AG08395 (cell line): ENCODE measurements around the gene YPEL2.

Source experiments
- DNase-seq: peaks from one replicate; pipeline ENCODE4 v3.0.0; 2012; ENCODE audit warnings: mixed read lengths, low spot score

Gene YPEL2

DNA sequence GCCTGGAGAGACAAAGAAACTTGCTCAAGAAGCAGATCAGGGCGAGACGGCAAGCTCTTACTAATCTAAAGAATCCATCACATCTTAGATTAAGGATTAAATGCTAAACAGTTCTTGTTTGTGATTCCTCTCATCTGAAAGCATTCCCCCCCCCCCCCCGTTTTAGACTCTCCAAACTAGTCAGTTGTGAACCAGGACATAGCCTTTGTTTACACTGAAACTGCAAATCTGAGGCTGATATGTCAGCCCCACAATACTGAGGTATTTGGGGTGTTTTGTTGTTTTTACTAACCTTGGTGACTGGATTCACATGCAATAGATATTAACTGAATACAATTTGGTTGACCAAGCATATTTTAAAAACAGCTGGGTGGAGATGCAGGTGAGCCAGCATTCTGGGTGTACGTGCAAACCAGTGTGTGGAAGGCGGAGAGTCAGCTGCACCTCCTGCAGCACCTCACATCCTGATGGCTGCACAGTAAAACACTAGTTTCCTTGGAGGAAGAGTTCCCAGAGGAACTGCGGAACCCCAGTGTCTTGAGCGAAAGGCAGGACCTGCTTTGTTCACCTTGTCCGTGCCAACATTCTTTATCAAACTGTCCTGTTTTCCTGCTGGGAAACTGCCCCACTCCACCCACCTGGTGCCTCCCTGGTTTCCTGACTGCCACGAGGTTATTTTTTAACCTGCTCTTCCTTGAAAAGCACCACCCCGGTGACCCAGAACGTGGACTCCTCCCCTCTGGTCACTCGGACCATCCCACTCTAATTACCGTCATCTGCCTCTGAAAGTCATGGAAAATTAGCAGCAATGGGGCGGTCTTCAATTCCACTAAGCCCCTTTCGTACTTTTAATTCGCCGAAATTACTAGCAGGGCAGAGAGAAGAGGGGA lies 1.2 kb upstream of the YPEL2 start:
- DNase-seq: no peak

DNA sequence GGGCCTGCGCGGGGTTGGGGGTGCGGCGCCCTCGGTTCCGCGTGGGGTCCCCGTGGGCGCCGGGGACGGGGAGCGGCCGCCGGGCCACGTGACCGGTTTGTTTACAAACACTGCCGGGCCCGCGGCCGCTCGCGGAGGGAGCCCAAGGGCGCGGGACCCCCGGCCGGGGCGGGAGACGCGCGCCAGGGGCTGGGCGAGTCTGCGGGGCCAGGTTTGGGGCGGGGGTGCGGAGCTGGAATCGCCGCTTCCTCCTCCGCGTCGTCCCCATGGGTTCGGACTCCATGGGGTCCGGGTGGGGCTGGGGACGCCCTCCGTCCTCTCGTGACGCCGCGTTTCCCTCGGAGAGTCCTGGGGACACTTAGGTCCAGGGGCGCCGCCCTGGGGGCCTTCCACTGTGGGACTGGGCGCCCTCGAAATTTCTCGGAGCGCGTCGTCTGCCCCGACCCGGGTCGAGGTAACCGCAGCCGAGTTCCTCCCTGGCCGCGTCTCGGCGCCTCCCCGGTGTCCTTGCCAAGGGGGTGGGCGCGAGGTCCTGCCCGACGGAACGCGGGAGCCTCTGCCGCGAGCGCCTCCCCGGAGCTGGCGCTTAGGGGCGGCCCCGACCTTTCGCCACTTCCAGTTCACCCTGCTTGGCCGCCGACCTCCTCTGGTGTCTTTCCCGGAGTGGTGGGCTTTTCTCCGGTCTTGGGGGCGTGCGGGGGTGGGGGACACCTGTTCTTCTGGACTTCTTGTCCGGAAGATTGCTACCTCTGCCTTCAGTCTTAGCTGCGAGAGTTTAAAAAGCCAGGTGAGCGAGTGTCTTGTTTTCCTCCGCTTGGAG lies 684 bp downstream of the YPEL2 start:
- DNase-seq: peak; percentile 45

DNA sequence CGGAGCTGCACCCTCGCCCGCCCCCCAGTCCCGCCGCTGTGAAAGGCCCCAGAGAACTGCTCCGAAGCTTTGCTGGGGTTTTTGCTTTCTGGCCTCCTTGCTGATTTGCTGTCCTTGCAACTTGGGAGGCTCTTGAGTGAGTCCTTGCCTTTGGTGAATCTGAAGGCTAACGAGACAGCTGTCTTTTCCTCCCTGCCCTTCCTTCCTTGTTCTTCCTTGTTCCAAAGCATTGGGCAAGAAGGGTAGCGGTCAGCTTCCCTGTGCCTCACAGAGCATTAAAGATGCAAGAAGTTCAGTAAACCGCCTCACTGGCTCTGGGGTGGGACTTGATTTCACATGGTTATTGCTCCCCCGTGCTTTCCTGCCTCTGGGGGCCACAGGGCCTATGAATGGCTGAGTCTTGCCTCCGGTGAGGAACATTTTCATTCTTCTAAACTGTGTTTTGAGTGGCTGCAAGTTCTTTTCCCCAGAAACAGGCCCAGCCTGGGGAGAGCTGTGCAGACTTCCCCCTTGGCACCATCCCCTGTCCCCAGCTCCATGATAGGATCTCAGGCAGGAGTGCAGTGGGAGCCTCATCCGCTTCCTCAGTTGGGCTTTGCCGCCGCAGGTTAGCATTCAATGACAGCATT lies 1.4 kb downstream of the YPEL2 start:
- DNase-seq: peak; percentile 39

DNA sequence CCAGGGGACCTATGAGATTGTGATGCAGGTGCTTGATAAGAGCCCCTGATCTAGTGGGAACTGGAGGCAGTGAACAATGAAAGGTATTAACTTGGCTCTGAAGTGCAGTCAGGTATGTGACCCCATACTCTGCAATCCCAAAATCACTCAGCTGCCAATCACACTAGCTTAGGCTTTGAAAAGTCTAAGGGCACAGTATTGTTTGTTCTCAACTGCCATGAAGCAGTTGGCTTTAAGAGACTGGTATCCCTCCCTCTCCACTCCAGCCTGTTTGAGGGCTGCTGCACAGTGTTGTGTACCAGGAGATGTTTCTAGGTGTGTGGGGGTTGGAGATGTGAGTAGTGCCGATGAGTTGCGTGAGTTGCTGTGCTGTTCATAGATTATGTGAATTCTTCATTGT lies 2.4 kb downstream of the YPEL2 start:
- no peak for DNase-seq

DNA sequence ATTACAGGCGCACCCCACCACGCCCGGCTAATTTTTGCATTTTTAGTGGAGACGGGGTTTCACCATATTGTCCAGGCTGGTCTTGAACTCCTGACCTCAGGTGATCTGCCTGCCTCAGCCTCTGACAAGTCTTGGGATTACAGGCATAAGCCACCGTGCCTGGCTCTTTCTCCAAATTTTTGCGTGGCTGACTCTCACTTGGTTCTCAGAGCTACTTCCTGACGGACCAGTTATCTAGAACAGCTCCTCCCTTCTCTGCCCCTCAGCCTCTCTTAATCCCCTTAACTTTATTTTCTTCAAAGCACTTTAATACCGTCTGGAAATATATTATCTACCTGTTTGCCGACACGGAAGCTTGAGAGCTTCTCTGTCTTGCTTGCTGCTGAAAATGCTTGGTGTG lies 4.2 kb downstream of the YPEL2 start:
- DNase-seq: no peak

DNA sequence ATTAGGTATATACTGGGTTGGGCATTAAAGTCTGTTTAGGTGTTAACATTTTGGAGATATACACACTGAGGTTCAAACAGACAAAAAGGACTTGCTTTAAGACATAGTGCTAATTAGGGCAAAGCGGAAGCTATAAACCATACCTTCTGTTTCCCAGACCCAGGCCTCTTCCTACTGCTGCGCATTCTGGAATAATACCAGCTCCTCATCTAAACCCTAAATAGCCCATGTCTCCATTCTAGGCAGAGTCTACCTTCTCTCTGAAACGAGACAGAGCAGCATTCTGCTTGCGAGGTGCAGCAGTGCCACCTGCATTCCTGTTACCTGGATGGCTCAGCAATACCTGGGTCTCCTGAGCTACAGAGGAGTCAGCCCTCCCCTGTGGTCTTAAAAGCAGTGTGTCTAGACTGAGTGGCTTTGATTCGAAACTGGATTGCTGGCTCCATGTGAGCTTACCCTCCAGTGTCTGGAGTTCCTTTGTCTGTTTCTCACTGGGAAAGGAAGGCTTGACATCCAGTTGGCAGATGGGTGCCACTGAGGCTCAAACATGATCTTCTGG lies 6.4 kb downstream of the YPEL2 start:
- no peak for DNase-seq

DNA sequence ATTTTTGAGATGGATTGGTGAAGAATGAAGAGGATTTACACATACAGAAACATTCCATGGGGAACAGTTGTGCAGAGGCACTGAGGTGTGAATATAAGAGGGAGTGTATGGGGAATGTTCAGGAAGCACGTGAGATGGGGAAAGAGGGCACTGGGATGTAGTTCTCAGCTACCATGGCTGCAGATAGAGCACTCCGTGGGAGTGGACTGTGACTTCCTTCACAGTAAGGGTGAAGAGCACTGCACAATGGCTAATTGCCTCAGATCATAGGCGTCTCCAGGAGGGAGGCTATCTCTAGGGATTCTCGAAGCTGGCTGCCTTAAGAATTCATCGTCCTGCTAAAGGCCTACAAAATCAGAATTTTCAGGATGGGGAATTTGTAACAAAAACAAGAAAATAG lies 7.0 kb downstream of the YPEL2 start:
- no peak for DNase-seq

DNA sequence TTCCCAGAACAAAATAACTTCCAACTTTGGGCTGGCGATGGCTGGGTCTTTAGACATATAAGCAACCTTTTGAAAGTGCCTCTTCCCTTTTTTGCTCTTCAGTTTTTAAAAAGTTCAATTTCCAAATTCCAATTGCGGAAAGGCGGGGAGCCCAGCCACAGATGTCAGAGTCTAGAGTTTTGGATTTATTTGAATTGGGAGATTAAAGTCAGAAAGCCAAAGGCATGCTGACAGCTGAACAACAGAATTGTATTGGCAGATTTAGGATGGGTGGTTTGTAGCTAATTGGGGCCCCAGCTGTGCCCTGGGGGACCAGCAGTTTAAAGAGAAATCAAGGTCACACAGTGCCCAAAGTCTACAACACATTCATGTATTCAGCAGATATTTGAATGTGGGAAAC lies 10.5 kb downstream of the YPEL2 start:
- DNase-seq: no peak

DNA sequence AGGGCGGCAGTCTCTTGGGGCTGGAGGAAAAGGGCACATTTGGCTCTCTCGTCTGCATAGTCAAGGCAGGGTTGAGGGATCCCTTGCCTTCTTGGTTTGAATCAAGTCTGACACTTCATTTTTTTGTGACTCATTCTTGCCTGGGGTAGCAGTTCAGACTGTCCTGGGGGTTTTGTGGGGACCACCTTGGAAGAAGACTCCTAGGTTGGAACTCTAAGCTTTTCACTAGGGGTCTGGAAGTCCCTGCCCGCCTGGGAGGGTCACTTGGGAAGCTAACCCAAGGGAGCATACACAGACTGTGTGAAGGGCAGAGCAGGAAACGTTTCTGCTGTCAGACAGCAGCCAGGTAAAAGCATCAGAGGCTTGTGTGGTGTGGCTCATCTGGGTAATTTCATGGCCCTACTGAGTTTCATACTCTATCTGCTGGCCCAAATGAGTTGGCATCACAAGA lies 11.3 kb downstream of the YPEL2 start:
- no peak for DNase-seq

DNA sequence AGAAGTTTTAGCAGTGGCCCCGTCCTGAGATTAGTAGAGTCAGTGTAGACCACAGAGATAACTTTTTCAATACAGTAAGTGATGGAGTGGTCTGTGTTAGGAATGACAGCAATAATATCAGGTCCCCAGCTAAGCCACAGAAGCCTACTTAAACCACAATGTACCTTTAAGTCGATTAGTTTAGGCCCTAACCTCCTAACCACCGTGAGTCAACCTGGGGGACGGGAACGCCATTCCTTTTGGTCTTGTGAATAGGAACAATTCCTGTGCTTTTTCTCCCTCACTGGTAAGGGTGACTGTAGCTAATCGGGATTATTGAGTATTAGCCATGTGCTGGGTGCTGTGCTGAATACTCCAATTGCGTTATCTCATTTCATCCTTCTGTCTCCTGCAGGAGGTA lies 14.0 kb downstream of the YPEL2 start:
- no peak for DNase-seq

DNA sequence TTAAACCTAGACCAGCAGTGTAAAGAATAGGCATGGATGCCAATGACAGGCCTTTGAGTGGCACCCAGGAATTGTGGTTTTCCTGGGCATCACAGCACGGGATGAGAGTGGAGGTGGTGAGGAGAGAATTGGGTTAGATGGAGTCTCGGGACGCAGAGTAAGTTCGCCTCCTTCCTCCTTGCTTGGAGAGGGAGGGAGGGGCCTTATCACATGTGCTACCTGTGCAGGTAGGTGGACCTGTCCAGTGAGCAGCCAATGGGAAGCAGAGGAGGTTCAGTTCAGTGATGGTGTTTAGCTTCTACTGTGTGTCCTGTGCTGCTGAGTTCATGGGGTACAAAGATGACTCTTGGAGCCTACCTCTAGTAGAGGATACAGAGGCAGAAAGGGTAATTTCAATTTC lies 14.9 kb downstream of the YPEL2 start:
- DNase-seq: no peak

DNA sequence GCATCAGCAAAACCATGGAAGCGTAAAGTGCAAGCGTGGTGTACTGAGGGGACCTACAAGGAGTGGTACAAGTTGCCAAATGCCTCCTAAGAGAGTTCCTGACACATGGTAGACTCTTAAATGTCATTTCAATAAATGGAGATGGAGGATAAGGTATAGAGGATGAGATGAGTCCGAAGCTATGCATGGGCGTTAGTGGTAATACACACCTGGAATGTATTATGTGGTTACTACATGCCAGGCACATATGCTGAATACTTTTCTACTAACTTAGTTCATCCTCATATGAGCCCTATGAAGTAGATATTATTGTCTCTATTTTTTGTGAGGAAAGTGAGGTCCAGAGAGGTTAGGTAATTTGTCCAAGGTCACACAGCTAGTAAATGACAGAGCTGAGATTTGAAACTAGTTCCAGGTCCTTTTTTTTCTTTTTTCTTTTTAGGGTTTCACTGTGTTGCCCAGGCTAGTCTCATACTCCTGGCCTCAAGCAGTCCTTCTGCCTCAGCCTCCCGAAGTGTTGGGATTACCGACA lies 15.5 kb downstream of the YPEL2 start:
- DNase-seq: no peak

DNA sequence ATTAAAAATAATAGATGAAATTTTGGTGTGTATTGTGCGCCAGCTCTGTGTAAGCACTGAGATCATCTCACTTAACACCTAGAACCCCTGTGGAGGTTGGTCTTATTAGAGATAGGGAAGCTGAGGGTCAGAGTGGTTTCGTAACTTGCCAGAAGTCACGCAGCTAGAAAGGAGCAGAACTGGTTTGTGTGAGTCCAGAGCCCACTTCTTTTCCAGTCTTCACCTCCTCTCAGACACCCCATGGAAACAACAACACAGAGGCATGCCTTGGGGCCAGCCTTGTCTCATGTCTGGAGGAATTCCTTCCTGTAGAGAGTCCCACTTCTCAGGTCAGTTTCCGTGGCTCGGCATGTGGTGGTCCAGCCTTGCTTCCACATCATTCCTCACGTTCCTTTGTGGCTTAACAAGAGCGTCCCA lies 16.5 kb downstream of the YPEL2 start:
- DNase-seq: no peak

DNA sequence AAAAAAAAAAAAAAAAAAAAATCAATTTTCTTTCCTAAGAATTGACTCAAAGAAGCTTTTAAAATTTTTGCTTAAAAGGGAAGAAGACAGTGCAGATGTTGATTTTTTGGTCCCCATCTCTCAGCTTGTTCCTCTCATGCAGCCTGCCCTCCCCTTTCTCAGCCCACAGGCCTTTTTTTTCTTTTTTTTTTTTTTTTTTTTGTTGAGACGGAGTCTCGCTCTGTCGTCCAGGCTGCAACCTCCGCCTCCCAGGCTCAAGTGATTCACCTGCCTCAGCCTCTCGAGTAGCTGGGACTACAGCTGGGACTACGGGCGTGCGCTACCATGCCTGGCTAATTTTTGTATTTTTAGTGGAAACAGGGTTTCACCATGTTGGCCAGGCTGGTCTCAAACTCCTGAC lies 17.7 kb downstream of the YPEL2 start:
- DNase-seq: no peak

DNA sequence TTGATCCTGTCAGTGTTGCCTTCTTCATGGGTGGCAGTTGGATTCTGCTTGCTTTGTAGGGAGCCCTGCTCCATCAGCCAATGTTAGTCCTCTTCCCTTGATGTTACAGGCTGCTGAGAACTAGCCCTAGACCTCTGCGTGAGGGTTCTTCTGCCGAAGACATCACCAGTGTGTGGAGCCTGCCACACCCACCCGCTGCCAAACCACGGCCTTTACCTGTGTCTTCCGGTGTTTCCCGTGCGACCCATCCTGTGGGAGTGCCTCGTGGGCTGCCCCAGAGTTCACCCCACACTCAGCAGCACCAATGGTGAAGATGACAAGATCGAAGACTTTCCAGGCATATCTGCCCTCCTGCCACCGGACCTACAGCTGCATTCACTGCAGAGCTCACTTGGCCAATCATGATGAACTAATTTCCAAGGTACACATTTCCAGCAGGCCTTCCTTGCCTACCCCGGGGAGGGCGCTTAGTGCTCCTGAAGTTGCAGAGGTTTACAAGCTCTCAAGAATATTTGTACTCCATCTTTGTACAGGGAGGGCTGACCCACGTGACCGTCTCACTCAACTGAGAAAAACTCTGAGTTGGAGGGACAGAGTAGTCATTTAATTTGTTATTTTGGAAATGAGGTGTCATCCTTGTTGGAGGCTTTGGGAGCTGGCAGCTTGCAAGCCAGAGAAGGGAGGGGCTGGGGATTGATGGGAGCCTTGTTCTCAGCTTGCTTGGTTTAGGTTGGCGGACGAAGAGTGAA lies 21.8 kb downstream of the YPEL2 start:
- DNase-seq: no peak

DNA sequence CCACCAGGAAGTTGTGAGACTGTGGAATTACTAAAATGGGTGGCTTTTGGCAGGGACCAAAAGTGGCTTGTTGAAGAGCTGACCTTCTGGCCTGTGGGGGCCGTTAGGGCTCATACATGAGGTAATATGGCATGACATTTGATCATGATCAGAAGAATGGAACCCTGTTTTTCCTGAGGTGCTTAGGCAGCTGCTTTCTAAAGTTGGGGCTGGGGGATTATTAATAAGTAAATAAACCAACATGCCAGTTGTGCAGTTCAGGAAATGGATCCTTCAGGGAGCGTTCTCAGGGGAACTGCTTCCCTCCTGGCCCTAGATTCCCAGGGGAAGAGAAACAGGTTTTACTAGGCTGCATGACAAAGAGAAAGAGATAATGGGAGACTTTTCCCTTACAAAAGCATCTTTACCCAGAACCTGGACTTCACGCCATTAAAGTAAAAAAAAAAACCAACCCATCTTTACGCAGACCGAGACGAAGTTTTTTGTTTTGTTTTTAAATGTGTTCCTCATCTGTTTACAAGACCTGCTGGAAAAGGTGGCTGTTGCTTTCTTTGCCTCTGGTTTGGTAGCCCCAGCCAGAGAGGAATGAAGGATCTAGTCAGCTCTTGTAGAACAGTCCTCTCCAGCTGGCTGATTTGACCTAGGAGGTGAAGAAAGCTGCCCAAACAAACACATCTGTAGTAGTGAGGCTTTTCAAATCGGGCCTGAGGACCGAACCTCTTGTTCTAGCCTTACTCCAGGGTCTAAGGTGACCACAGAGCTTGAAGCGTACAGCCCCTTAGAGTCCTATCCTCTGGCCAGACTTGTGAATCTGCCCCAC lies 22.7 kb downstream of the YPEL2 start:
- no peak for DNase-seq

DNA sequence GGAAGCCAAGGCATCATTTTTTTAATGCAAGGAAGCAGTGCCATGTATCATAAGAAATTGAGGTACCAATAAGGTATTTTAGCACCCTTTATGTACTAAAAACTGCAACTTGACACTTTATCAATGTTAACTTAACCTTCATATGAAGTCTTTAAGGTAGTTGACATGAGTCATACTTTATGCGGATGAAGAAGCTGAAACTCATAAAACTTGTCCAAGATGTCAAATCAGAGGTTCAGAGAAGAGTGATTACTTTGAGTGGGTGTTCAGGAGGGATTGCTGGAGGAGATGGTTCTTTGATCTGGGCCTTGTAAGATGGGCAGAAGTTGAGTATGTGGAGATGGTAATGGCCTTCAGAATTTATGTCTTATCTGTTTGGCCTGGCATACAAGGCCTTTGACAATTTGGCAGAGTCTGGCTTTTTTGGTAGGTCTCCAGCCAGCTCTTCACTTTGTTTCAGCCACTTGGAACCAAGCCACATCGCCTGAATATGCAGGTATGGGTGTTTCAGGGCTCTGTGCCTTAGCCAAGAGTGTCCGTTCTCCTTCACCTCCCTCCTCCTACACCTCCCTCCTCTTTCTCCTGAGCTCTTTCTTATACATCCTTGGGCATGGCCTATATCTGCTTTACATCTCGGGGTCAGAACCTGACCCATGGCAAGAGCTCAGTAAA lies 23.7 kb downstream of the YPEL2 start:
- DNase-seq: no peak

DNA sequence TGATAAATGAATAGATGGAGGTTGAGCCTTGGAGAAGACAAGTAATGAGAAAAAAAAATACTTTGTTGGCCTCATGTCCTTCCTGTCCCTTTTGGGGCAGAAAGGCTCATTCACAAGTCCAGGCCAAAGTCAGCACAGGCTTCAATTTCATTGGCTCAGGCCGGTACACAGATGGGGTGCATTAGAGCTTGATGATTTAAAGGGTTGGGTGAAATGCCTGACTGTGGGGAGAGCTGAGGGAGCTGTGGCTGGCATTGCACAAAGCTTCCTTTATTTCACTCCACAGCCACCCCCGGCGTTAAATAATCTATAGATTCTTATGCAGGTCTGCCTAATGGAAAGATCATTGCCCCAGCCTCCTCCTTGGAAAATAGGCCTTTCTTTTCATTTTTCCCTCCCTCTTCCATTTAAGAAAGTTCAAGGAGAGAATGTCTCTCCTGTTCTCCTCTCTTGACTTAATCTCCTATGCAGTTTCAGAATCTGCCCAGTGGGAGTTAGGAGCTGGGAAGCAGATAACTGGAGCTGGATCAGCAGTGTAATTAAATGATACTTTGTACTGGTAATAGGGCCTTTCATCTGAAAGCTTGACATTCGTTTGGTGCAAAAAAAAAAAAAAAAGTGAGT lies 24.4 kb downstream of the YPEL2 start:
- peak; percentile 36 for DNase-seq

DNA sequence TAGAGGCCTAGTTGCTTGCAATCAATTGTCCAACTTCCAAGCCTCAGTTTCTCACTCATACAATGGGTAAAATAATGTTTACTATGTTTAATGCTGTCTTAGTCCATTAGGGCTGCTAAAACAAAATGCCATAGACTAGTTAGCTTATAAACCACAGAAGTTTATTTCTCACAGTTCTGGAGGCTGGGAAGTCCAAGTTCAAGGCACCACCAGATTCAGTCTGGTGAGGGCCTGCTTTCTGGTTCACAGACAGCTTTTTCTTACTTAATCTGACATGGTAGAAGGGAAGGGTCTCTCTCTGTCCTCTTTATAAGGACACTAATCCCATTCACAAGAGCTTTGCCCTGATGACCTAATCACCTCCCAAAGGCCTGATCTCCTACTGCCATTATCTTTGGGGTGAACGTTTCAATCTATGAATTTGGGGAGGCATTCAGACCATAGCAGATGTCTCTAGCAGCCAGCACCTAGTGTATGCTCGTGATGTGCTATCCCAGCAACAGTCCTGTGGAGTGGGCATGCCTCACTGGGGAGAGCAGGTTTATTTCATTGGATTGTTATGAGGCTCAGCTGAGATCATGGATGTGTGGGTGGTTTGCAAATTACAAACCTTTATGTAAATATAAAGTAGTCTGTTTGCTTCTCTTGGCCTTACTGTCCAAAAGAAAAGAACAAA lies 25.2 kb downstream of the YPEL2 start:
- DNase-seq: no peak
